ENCODE results near the gene SARM1. TPM values are rescaled to one million over a fixed set of nuclear protein-coding genes. Genes with fewer than 3 reads are reported as not detected.

SARM1 gene
- total and polyA plus RNA-seq, 2 of the 13 experiments (the other 11 are each of a cell fraction or from before 2014, with no cell fraction given), result 0.73 to 0.86 TPM

DNA sequence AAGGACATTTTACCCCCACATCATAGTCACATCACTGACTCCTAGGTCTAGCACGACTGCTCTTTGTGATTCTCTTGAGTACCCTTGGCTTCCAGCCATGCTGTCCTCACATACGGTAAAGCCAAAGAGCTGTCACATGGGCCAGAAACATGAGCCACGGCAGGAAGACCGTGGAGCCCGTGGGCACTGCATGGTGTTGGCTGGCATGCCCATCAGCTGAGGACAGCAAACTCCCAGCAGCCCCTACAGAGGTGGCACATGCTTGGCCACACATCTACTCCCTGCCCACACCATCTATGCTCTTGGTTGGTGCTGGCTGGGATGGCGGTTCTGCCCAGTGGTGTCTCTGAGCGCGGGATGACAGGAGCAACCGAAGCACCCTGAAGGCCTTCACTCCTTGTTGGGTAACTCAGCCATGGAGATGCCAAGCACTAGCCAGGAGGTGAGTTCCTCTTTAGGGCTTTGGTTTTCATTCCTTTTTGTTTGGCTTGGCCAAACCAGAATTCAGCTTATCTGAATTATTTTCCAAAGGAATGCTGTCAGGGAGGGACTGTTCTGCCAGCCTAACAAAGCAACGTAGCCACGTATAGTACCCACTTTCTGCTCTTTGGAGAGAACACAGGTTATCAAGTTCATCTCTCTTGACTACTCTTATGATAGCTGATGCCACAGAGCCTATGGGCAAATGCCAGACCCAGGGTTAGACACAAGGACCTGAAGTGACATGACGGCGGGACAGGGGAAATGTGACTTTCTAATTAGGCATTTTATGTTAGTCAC lies 25.9 kb upstream of the SARM1 start:
- no TSS peak for BruUV-seq (replicated peaks)
- H3K27ac ChIP-seq (ENCODE audit: extremely low read length, insufficient read depth, low read length), result peak overlapping the region; percentile 43
- CTCF ChIA-PET (ENCODE audit: low intra/inter-chr PET ratio, low total read pairs), result interaction anchor here (1.2 kb wide), 1 partner anchor 71 kb away, joined by 4 read pairs; no protein-coding TSS in a partner anchor
- H3K4me1 ChIP-seq (ENCODE audit: insufficient read depth, low read length), result peaks cover 26% of the 10 kb centered on the region
- no peak overlapping the region for H2AFZ ChIP-seq (ENCODE audit: low read length)
- FAIRE-seq, result no peak
- H3K27me3 ChIP-seq (ENCODE audit: control insufficient read depth in 1 of 2, insufficient read depth in 2 of 2, low read length in 2 of 2), result no peaks in the 10 kb centered on the region
- in situ Hi-C loops (cut with HindIII; ENCODE audit: extremely low pct_ligation_motif_present, low pct_unique_long_range_greater_than_20kb) (no loop called here), intact Hi-C loops (cut with micrococcal nuclease; ENCODE audit: unreplicated experiment) (loop anchor here (5.0 kb wide), 1 partner anchor 113 kb away; no protein-coding TSS in a partner anchor)
- no peaks in the 10 kb centered on the region for H3K79me2 ChIP-seq (ENCODE audit: insufficient read depth, low read length)
- no peaks in the 10 kb centered on the region for H3K9me3 ChIP-seq (ENCODE audit: low read length)
- ATAC-seq, result no peak
- no peak overlapping the region for H3K4me3 ChIP-seq (replicated peaks in 1 of 3; ENCODE audit: insufficient read depth in 1 of 3, low read depth in 2 of 3, low read length in 3 of 3)
- DNase-seq (ENCODE audit: low spot score), result no peak
- POLR2A ChIA-PET, result interaction anchor here (0.9 to 5.7 kb wide), 8 partner anchors 10 to 143 kb away, joined by 3 to 68 read pairs (median 6); partner anchors contain the start of genes IFT20, POLDIP2, SLC46A1 and TMEM97
- peaks cover 30 to 72% of the 10 kb centered on the region in 2 experiments for H3K36me3 ChIP-seq (replicated peaks in 1 of 2; ENCODE audit: control insufficient read depth in 1 of 2, insufficient read depth in 2 of 2, low read length in 2 of 2)
- H4K20me1 ChIP-seq (ENCODE audit: insufficient read depth, low read length), result no peaks in the 10 kb centered on the region
- H3K9ac ChIP-seq (ENCODE audit: insufficient read depth, low read depth, low read length), result no peak overlapping the region
- no peak overlapping the region for H3K4me2 ChIP-seq (ENCODE audit: low read depth, low read length)
- WGBS (ENCODE audit: low lambda C conversion rate), result 96% methylated on average over 13 of the region's 13 CpGs
- peak; percentile 81 for TF ChIP-seq AGO2 (optimal IDR thresholded peaks at IDR 0.05; ENCODE audit: low read depth, low read length)
- TF ChIP-seq REPIN1 (CRISPR knock-in tag; IDR thresholded peaks at IDR 0.05; ENCODE audit: borderline replicate concordance, low read depth), result no peak
- peak; percentile 62; the same call in 1 of the 2 replicates for TF ChIP-seq PAF1 (CRISPR knock-in tag; IDR thresholded peaks at IDR 0.05)
- TF ChIP-seq, protein P1, sequence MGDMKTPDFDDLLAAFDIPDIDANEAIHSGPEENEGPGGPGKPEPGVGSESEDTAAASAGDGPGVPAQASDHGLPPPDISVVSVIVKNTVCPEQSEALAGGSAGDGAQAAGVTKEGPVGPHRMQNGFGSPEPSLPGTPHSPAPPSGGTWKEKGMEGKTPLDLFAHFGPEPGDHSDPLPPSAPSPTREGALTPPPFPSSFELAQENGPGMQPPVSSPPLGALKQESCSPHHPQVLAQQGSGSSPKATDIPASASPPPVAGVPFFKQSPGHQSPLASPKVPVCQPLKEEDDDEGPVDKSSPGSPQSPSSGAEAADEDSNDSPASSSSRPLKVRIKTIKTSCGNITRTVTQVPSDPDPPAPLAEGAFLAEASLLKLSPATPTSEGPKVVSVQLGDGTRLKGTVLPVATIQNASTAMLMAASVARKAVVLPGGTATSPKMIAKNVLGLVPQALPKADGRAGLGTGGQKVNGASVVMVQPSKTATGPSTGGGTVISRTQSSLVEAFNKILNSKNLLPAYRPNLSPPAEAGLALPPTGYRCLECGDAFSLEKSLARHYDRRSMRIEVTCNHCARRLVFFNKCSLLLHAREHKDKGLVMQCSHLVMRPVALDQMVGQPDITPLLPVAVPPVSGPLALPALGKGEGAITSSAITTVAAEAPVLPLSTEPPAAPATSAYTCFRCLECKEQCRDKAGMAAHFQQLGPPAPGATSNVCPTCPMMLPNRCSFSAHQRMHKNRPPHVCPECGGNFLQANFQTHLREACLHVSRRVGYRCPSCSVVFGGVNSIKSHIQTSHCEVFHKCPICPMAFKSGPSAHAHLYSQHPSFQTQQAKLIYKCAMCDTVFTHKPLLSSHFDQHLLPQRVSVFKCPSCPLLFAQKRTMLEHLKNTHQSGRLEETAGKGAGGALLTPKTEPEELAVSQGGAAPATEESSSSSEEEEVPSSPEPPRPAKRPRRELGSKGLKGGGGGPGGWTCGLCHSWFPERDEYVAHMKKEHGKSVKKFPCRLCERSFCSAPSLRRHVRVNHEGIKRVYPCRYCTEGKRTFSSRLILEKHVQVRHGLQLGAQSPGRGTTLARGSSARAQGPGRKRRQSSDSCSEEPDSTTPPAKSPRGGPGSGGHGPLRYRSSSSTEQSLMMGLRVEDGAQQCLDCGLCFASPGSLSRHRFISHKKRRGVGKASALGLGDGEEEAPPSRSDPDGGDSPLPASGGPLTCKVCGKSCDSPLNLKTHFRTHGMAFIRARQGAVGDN (CRISPR knock-in tag; IDR thresholded peaks at IDR 0.05), result peak; percentile 32; the same call in 1 of the 2 replicates
- peak; percentile 72; the same call in 1 of the 2 replicates for TF ChIP-seq ZC3H13 (CRISPR knock-in tag; IDR thresholded peaks at IDR 0.05)
- no peak for TF ChIP-seq ZNF30 (CRISPR knock-in tag; IDR thresholded peaks at IDR 0.05)
- TF ChIP-seq KMT2A (CRISPR knock-in tag; IDR thresholded peaks at IDR 0.05), result 0 out of 2 replicates have a peak, but pooled peaks have one; percentile 7
- TF ChIP-seq ZNF501 (CRISPR knock-in tag; IDR thresholded peaks at IDR 0.05), result no peak
- no peak for TF ChIP-seq CREB1 (IDR thresholded peaks at IDR 0.05)
- no peak for TF ChIP-seq CREB1 (CRISPR knock-in tag; IDR thresholded peaks at IDR 0.05)
- no peak for TF ChIP-seq ZNF546 (CRISPR knock-in tag; conservative IDR thresholded peaks at IDR 0.05)
- TF ChIP-seq ZNF839 (CRISPR knock-in tag; IDR thresholded peaks at IDR 0.05; ENCODE audit: borderline replicate concordance), result no peak
- TF ChIP-seq, protein P2, sequence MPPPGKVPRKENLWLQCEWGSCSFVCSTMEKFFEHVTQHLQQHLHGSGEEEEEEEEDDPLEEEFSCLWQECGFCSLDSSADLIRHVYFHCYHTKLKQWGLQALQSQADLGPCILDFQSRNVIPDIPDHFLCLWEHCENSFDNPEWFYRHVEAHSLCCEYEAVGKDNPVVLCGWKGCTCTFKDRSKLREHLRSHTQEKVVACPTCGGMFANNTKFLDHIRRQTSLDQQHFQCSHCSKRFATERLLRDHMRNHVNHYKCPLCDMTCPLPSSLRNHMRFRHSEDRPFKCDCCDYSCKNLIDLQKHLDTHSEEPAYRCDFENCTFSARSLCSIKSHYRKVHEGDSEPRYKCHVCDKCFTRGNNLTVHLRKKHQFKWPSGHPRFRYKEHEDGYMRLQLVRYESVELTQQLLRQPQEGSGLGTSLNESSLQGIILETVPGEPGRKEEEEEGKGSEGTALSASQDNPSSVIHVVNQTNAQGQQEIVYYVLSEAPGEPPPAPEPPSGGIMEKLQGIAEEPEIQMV (CRISPR knock-in tag; IDR thresholded peaks at IDR 0.05; ENCODE audit: low read depth), result no peak
- TF ChIP-seq ZNF550 (CRISPR knock-in tag; IDR thresholded peaks at IDR 0.05; ENCODE audit: borderline replicate concordance), result no peak
- no peak for TF ChIP-seq ZNF329 (CRISPR knock-in tag; IDR thresholded peaks at IDR 0.05; ENCODE audit: low read depth)
- TF ChIP-seq ZNF768 (CRISPR knock-in tag; IDR thresholded peaks at IDR 0.05), result peak; percentile 16; the same call in 1 of the 2 replicates
- peak; percentile 48 for TF ChIP-seq RBFOX2 (IDR thresholded peaks at IDR 0.05; ENCODE audit: low read depth, low read length)
- TF ChIP-seq ZBTB38 (CRISPR knock-in tag; IDR thresholded peaks at IDR 0.05), result 0 out of 2 replicates have a peak, but pooled peaks have one; percentile 24
- TF ChIP-seq POLR2G (IDR thresholded peaks at IDR 0.05; ENCODE audit: low read depth, low read length), result 0 out of 2 replicates have a peak, but pooled peaks have one; percentile 18
- TF ChIP-seq POLR2AphosphoS5 (IDR thresholded peaks at IDR 0.05; ENCODE audit: low read depth, low read length), result peak; percentile 34
